Gastroesophageal sphincter (tissue), 3 donors: ENCODE data around the gene TTLL7.

Source experiments
- CTCF ChIP-seq, 4 experiments: fragments of 200-600 bp in 2 of 4; fragments of 450-650 bp in 2 of 4; sonication (generic) in 1 of 4; IDR thresholded peaks; one replicate each; pipeline ENCODE4 v1.5.1; 2017 to 2019; ENCODE audit warnings: antibody characterized with exemption in 4 of 4, mild to moderate bottlenecking in 2 of 4, moderate library complexity in 2 of 4
- EP300 ChIP-seq: sonication (generic); formaldehyde crosslinking; IDR thresholded peaks from one replicate; pipeline ENCODE4 v1.6.1; 2017; ENCODE audit warnings: antibody characterized with exemption, mild to moderate bottlenecking
- POLR2A ChIP-seq, 2 donors: fragments of 450-650 bp; IDR thresholded peaks; one replicate each; pipeline ENCODE4 v1.6.1; 2017; ENCODE audit warnings: antibody characterized with exemption in 2 of 2, mild to moderate bottlenecking in 2 of 2, moderate library complexity in 1 of 2
- POLR2AphosphoS5 ChIP-seq: sonication (generic); formaldehyde crosslinking; IDR thresholded peaks from one replicate; pipeline ENCODE4 v1.6.1; 2017; ENCODE audit warnings: antibody characterized with exemption

GRCh38 chr1:83961571-83962295 lies 37.2 kb downstream of the TTLL7 start:
- TF ChIP-seq POLR2A (IDR thresholded peaks at IDR 0.05) (no peak), CTCF (IDR thresholded peaks at IDR 0.05) (no peak), POLR2AphosphoS5 (no peak), EP300 (no peak)
